ENCODE measurements around the gene TRPM1.

DNA sequence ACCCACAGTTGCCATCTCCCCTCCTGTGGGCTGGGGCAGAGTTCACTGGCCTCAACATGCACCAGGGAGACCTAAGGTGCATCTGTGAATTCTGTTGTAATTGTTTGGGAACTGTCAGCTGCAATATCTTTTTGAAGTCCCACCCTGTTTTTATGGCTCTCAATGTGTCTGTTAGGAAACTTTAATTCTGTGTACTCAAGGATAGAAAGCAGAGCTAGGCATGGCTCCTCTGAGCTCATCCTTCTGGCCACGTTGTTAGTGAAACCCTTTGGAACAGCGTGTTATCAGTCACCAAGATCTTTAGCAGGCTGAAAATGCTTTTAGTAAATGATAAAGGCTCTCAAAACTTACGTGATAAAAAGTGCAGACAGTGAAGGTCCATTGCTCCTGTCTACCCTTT is 76.5 kb downstream of the TRPM1 start:
- TF ChIP-seq, protein P1, sequence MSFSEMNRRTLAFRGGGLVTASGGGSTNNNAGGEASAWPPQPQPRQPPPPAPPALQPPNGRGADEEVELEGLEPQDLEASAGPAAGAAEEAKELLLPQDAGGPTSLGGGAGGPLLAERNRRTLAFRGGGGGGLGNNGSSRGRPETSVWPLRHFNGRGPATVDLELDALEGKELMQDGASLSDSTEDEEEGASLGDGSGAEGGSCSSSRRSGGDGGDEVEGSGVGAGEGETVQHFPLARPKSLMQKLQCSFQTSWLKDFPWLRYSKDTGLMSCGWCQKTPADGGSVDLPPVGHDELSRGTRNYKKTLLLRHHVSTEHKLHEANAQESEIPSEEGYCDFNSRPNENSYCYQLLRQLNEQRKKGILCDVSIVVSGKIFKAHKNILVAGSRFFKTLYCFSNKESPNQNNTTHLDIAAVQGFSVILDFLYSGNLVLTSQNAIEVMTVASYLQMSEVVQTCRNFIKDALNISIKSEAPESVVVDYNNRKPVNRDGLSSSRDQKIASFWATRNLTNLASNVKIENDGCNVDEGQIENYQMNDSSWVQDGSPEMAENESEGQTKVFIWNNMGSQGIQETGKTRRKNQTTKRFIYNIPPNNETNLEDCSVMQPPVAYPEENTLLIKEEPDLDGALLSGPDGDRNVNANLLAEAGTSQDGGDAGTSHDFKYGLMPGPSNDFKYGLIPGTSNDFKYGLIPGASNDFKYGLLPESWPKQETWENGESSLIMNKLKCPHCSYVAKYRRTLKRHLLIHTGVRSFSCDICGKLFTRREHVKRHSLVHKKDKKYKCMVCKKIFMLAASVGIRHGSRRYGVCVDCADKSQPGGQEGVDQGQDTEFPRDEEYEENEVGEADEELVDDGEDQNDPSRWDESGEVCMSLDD (tag by site-specific recombination; IDR thresholded peaks at IDR 0.05) = no peak
- TF ChIP-seq, protein P2, sequence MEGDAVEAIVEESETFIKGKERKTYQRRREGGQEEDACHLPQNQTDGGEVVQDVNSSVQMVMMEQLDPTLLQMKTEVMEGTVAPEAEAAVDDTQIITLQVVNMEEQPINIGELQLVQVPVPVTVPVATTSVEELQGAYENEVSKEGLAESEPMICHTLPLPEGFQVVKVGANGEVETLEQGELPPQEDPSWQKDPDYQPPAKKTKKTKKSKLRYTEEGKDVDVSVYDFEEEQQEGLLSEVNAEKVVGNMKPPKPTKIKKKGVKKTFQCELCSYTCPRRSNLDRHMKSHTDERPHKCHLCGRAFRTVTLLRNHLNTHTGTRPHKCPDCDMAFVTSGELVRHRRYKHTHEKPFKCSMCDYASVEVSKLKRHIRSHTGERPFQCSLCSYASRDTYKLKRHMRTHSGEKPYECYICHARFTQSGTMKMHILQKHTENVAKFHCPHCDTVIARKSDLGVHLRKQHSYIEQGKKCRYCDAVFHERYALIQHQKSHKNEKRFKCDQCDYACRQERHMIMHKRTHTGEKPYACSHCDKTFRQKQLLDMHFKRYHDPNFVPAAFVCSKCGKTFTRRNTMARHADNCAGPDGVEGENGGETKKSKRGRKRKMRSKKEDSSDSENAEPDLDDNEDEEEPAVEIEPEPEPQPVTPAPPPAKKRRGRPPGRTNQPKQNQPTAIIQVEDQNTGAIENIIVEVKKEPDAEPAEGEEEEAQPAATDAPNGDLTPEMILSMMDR (tag by site-specific recombination; IDR thresholded peaks at IDR 0.05) = no peak
- TF ChIP-seq BCL11A (tag by site-specific recombination; IDR thresholded peaks at IDR 0.05; ENCODE audit: low read depth) = no peak
- no peak for TF ChIP-seq HOXA7 (CRISPR knock-in tag; IDR thresholded peaks at IDR 0.05; ENCODE audit: borderline replicate concordance)
- no peak for TF ChIP-seq ZNF138 (tag by site-specific recombination; IDR thresholded peaks at IDR 0.05; ENCODE audit: borderline replicate concordance)
- TF ChIP-seq ZNF48 (tag by site-specific recombination; IDR thresholded peaks at IDR 0.05) = no peak
- no peak for TF ChIP-seq ZNF843 (tag by site-specific recombination; IDR thresholded peaks at IDR 0.05)
